DOHH2 (cell line): ENCODE data around the gene SLC17A9.

Experiments used
- H3F3A ChIP-seq: fragments of 200-600 bp; sonication (generic), shearing (Covaris generic); 2 replicates; pipeline ENCODE4 v1.6.0; 2016; ENCODE audit warnings: antibody characterized with exemption, mild to moderate bottlenecking; ENCODE audit not compliant: control insufficient read depth, insufficient read depth
- H3K27ac ChIP-seq: fragments of 200-600 bp; sonication (generic); 2 replicates; pipeline ENCODE4 v1.5.1; 2014; ENCODE audit warnings: low read depth, mild to moderate bottlenecking, low read length, moderate library complexity
- H3K27me3 ChIP-seq: fragments of 200-600 bp; sonication (generic); 2 replicates; pipeline ENCODE4 v1.6.1; 2014; ENCODE audit warnings: mild to moderate bottlenecking, low read length, mixed read lengths; ENCODE audit not compliant: control insufficient read depth
- H3K36me3 ChIP-seq: fragments of 200-600 bp; sonication (generic); 2 replicates; pipeline ENCODE4 v1.6.1; 2014; ENCODE audit warnings: mild to moderate bottlenecking, low read length, moderate library complexity, mixed read lengths; ENCODE audit not compliant: control insufficient read depth
- H3K4me1 ChIP-seq: fragments of 200-600 bp; sonication (generic); 2 replicates; pipeline ENCODE4 v1.6.1; 2014; ENCODE audit warnings: mild to moderate bottlenecking, low read length, mixed read lengths; ENCODE audit not compliant: control insufficient read depth
- H3K4me2 ChIP-seq: fragments of 200-600 bp; sonication (generic); 2 replicates; pipeline ENCODE4 v1.6.0; 2014; ENCODE audit warnings: mild to moderate bottlenecking, low read length, moderate library complexity
- H3K4me3 ChIP-seq: fragments of 200-600 bp; sonication (generic); 2 replicates; pipeline ENCODE4 v1.5.1; 2014; ENCODE audit warnings: mild to moderate bottlenecking, low read length, mixed read lengths
- H3K79me2 ChIP-seq: fragments of 200-600 bp; sonication (generic); 2 replicates; pipeline ENCODE4 v1.6.1; 2014; ENCODE audit warnings: mild to moderate bottlenecking, low read length, mixed read lengths; ENCODE audit not compliant: control insufficient read depth
- H3K9me2 ChIP-seq: fragments of 200-600 bp; sonication (generic); replicated peaks from 2 replicates; pipeline ENCODE4 v1.6.1; 2014; ENCODE audit warnings: mild to moderate bottlenecking, low read length, mixed read lengths; ENCODE audit not compliant: control insufficient read depth
- H3K9me3 ChIP-seq: fragments of 200-600 bp; sonication (generic); 2 replicates; pipeline ENCODE4 v1.6.1; 2014; ENCODE audit warnings: antibody characterized with exemption, low read length, mixed read lengths; ENCODE audit not compliant: control insufficient read depth, insufficient read depth
- H4K20me1 ChIP-seq: fragments of 200-600 bp; sonication (generic); 2 replicates; pipeline ENCODE4 v1.6.0; 2014; ENCODE audit warnings: low read depth, mild to moderate bottlenecking, antibody characterized with exemption, low read length, moderate library complexity; ENCODE audit not compliant: control insufficient read depth, insufficient read depth
- EZH2phosphoT487 ChIP-seq: fragments of 200-600 bp; sonication (generic); IDR thresholded peaks from 2 replicates; pipeline ENCODE4 v1.6.1; 2017; ENCODE audit warnings: borderline replicate concordance, mild to moderate bottlenecking, antibody characterized with exemption, low read length, moderate library complexity, mixed read lengths
- TF ChIP-seq, protein P1 (sequence below): fragments of 200-600 bp; sonication (generic); IDR thresholded peaks from one replicate; pipeline ENCODE4 v1.5.1; 2014; ENCODE audit warnings: antibody characterized with exemption, mild to moderate bottlenecking, low read depth, low read length; ENCODE audit not compliant: poor library complexity, severe bottlenecking

The SLC17A9 gene

DNA sequence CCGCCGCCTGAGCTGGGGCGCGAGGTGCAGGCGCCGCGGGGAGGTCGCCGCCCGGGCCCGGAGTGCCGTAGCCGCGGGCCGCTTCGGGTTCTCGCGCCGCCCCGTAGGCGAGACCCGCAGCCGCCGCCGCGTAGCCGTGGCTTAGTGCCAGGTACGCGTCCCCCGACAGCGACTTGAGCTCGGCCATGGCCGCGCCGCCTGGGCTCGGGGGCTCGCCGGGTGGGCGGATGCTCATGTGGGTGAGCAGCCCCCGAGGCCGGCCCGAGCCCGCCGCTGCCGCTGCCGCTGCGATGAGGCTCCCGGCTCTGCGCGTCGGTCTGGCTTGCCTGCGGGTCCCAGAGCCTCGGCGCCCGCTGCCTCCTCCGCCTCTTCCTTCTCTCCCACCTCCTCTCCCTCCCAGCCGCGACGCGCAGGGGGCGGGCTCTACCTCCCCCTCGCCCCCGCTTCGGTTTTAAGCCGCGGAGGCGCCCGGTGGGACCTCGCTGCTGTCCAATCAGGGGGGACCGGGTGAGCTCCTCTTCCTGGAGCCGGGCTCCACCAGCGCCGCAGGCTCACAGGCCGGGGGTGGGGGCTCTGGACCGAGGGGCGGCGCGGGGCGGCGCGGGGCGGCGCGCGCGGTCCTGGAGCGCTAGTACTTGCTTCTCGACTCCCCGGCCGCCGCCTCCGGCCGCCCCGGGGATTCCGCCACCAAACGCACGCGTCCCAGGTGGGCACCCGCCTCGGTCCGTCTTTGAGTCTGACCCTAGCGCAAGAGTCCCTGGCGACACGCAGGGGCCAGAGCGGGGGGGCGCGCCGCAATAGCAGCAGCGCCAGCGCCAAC, 54.2 kb downstream of the SLC17A9 start, which contains the start of gene BHLHE23:
BHLHE23 (minus strand) TSS at position 425 of the 820 bp plus-strand sequence; CDS start at position 235, 190 bp downstream.
- Histone ChIP-seq H3K9me3 (no peaks in the 10 kb centered on the region), H3K4me2 (no peak within 1 kb of the TSS), H3K4me1 (peaks cover 25% of the 10 kb centered on the region), H3K79me2 (peaks cover 16% of the 10 kb centered on the region), H3K36me3 (peaks cover 12% of the 10 kb centered on the region), H3K9me2 (no peaks in the 10 kb centered on the region), H3K27me3 (peaks cover 30% of the 10 kb centered on the region), H3K27ac (no peak within 1 kb of the TSS), H4K20me1 (no peaks in the 10 kb centered on the region), H3F3A (peaks cover 19% of the 10 kb centered on the region), H3K4me3 (no peak within 1 kb of the TSS)
- TF ChIP-seq, protein P1, sequence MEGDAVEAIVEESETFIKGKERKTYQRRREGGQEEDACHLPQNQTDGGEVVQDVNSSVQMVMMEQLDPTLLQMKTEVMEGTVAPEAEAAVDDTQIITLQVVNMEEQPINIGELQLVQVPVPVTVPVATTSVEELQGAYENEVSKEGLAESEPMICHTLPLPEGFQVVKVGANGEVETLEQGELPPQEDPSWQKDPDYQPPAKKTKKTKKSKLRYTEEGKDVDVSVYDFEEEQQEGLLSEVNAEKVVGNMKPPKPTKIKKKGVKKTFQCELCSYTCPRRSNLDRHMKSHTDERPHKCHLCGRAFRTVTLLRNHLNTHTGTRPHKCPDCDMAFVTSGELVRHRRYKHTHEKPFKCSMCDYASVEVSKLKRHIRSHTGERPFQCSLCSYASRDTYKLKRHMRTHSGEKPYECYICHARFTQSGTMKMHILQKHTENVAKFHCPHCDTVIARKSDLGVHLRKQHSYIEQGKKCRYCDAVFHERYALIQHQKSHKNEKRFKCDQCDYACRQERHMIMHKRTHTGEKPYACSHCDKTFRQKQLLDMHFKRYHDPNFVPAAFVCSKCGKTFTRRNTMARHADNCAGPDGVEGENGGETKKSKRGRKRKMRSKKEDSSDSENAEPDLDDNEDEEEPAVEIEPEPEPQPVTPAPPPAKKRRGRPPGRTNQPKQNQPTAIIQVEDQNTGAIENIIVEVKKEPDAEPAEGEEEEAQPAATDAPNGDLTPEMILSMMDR, result no peak
- no peak for TF ChIP-seq EZH2phosphoT487

DNA sequence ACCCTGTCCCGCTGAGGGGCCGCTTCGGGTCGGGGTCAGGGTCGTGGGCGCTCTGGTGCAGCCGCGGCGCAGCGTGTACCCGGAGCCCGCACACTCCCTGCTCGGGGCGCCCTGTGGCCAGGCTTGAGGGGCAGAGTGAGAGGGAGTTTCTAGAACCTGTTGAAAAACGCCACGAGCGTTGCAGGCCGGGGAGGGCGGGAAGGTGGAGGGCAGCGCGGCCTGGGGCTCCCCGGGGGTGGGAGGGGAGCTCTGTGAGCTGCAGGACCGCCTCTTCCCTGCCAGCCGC, 54.8 kb downstream of the SLC17A9 start:
- peaks cover 16% of the 10 kb centered on the region for H3K36me3 ChIP-seq
- H3F3A ChIP-seq, result peaks cover 19% of the 10 kb centered on the region
- H3K27ac ChIP-seq, result no peak overlapping the region
- no peaks in the 10 kb centered on the region for H3K9me2 ChIP-seq
- H3K79me2 ChIP-seq, result peaks cover 22% of the 10 kb centered on the region
- H3K4me2 ChIP-seq, result no peak overlapping the region
- no peaks in the 10 kb centered on the region for H4K20me1 ChIP-seq
- no peak for TF ChIP-seq EZH2phosphoT487
- TF ChIP-seq, protein P1, result no peak
- peaks cover 31% of the 10 kb centered on the region for H3K4me1 ChIP-seq
- no peak overlapping the region for H3K4me3 ChIP-seq
- H3K27me3 ChIP-seq, result peaks cover 30% of the 10 kb centered on the region
- H3K9me3 ChIP-seq, result no peaks in the 10 kb centered on the region

DNA sequence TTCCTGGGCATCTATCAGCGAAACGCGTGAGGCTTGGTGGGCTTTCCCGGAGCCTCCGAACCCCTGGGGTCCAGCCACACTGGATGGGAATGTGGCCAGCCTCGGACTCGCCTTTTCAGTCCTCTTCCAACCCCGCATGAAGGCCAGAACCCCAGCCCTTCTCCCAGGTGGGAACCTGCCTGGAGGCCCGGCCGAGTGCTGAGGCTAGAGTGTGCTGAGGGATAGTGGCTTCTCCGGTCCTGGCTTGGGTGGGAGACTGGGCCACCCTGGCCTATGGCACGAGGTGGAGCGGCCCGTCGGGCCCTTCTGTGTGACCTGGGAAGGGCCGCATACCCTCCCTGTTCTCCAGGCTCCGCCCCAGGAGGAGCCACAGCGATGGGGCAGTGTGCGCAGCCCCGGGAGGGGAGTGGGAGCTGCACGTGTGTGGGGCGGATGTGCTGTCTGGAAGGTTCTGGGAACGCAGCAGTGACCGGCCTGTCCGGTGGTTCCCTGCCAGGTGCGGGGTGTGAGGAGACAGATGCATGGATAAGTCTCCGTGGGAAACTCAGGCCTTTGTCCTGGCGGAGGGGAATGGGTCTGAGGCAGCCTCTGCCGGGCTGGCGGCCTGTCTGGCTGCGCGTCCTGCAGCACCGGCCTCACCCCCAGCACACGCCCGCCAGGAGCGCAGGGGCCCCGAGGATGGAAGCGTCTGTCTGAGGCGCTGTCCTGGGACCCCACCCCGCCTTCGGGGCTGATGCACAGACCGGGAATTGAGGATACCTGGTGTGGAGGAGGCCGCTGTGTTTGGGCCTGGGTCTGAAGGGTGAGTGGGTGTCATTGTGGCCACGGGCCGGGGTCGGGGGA, 55.4 kb downstream of the SLC17A9 start:
- peaks cover 36% of the 10 kb centered on the region for H3K4me1 ChIP-seq
- H3K4me2 ChIP-seq, result no peak overlapping the region
- TF ChIP-seq, protein P1, result no peak
- no peak for TF ChIP-seq EZH2phosphoT487
- H3K9me2 ChIP-seq, result no peaks in the 10 kb centered on the region
- H3K79me2 ChIP-seq, result peaks cover 28% of the 10 kb centered on the region
- no peaks in the 10 kb centered on the region for H4K20me1 ChIP-seq
- H3K4me3 ChIP-seq, result no peak overlapping the region
- peaks cover 22% of the 10 kb centered on the region for H3K36me3 ChIP-seq
- H3K9me3 ChIP-seq, result peaks cover 5% of the 10 kb centered on the region
- H3K27me3 ChIP-seq, result peaks cover 26% of the 10 kb centered on the region
- H3F3A ChIP-seq, result peaks cover 19% of the 10 kb centered on the region
- H3K27ac ChIP-seq, result no peak overlapping the region
